GM13976 (cell line): ENCODE measurements around the gene HLCS.
A peak's percentile ranks its signal among the peaks of the same experiment; 100 is the strongest.

Source experiments
- DNase-seq: peaks from one replicate; pipeline ENCODE4 v3.0.0; 2012; ENCODE audit warnings: low spot score
- in situ Hi-C: fragments of 300-500 bp; cut with MboI; formaldehyde crosslinking; loops from one replicate; pipeline ENCODE4 v1.12.0; 2022; ENCODE audit warnings: low sequenced_read_pairs, mixed read lengths, inconsistent platforms; ENCODE audit not compliant: unreplicated experiment
- TF ChIP-seq, protein P1 (sequence below): IDR thresholded peaks from 2 replicates; pipeline ENCODE4 v1.5.1; 2012; ENCODE audit warnings: borderline replicate concordance, mild to moderate bottlenecking; ENCODE audit not compliant: insufficient read depth; ENCODE audit errors: extremely low read depth, missing control alignments, control extremely low read depth

Gene HLCS

GRCh38 chr21:36708286-36709029 is 258.0 kb downstream of the HLCS start:
- in situ Hi-C loops: no loop called here
- TF ChIP-seq, protein P1, sequence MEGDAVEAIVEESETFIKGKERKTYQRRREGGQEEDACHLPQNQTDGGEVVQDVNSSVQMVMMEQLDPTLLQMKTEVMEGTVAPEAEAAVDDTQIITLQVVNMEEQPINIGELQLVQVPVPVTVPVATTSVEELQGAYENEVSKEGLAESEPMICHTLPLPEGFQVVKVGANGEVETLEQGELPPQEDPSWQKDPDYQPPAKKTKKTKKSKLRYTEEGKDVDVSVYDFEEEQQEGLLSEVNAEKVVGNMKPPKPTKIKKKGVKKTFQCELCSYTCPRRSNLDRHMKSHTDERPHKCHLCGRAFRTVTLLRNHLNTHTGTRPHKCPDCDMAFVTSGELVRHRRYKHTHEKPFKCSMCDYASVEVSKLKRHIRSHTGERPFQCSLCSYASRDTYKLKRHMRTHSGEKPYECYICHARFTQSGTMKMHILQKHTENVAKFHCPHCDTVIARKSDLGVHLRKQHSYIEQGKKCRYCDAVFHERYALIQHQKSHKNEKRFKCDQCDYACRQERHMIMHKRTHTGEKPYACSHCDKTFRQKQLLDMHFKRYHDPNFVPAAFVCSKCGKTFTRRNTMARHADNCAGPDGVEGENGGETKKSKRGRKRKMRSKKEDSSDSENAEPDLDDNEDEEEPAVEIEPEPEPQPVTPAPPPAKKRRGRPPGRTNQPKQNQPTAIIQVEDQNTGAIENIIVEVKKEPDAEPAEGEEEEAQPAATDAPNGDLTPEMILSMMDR: no peak

DNA sequence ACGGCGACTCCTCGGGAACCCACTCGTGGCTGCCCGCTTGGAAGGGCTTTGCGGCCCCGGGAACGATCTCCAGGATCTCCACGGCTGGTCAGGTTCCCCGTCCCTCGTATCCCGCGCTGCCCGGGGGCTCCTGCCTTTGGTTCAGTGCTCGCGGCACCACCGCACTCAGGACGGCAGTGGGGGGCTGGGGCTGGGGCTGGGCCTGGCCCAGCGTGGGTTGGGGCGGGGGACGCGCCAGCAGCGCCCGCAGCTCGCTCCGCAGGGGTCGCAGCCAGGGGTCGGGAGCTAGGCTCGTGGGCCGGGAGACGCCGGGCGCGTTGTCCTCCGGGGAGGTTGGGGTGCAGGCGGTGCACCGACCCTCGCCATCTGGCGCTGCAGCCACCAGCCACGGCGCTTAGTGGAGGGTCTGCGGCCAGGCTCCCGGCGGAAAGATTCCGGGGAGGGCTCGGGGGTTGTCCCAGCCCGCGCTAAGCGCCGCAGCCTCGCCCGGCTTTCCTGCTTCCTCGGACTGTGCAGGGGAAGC is 258.6 kb downstream of the HLCS start:
- TF ChIP-seq, protein P1: no peak
- in situ Hi-C loops: no loop called here
- DNase-seq: peak; percentile 33

More at GRCh38 chr21:36708286-36709029, 258.0 kb downstream of the HLCS start:
- DNase-seq: peak; percentile 27

DNA sequence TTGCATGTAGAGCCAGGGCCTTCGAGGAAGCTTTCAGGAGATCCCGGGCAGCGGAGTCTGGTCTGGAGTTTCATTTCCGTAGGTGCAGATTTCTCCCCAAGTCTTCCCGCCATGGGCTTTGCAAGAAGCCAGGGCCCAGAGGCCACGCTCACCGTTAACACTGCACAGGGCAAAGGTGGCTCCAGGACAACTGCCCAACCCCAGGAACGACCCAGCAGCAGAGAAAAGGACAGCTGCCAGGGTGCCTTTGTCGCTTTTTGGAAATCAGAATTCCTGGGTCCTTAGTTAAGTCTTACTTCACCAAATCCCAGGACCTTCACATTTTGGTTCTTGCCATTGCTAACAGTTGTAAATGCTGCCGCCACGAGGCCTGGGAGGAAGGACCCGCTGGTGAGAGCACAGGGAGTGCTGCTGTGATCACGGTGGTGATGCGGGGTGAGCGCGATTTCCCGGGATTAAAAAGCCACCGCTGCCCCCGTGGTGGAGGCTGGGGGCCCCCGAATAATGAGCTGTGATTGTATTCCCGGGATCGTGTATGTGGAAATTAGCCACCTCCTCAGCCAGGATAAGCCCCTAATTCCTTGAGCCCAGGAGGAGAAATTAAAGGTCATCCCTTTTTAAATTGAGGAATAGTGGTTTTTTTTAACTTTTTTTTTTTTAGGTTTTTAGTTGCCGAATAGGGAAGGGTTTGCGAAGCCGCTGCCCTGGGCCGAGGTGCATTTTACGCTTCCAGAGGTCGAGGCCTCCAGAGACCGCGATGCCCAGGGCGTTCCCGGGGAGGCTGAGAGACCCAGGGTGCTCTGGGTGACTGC is 259.3 kb downstream of the HLCS start:
- peak; percentile 42 for DNase-seq
- TF ChIP-seq, protein P1: no peak
- in situ Hi-C loops: no loop called here

GRCh38 chr21:36706482-36706852 is 260.0 kb downstream of the HLCS start:
- in situ Hi-C loops: no loop called here
- no peak for DNase-seq
- TF ChIP-seq, protein P1: no peak

DNA sequence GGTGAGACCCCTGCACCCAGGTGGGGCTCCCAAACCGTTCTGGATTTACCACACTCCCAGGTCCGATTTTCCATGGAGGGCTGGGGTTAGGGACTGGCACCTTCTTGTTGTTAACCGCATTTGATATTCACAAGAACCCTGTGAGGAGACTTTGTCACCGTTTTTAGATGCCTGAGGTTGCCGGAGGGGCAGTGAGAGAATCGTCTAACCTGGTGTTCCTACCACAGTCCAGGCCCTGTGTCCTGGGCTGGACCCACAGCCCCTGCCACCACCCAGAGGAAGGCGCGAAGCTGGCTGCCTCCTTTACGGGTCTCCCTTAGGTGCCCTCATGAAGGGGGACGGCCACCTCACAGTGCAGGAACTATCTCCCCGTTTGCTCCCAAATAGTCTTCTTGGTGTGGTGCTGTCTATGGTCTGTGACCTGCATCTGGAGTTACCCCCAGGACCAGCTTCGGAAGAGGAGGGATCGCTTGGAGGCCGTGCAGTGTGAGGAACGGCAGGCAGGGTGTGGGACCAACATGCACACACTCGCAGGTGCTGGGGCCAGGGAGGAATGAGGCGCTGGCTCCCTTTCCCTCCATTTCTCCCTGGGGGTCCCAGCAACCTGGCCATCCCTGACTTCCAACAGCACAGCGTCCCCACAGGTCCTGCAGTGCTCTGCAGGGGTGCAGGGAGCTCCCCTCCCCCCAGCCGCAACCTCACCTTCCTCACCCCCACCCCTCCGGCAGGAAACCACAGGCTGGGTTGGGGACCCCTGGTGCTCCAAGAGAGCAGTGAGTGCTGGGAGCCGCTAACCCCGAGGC is 260.6 kb downstream of the HLCS start:
- in situ Hi-C loops: no loop called here
- peak; percentile 33 for DNase-seq
- TF ChIP-seq, protein P1: no peak
